Measurements from ENCODE around the gene PIP4K2A.

DNA sequence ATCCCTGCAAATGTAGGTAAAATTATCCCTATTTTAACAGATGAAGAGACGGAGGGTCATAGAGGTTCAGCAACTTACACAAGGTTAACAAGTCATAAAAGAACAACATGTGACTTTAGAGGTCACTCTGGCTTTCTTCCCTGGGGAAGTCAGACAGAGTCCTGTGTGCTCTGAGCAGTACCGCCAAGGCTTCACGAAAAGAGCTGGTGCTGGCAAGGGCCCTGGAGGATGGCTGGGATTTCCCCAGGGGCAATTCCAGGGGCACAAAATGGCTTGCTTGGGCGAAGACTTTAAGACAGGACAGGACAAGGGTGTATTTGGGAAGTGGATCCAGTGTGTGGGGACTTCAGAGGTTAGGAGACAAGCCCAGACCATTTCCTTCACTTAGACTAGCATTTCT, 144.1 kb downstream of the PIP4K2A start:
- TF ChIP-seq ZNF274 (IDR thresholded peaks at IDR 0.05; ENCODE audit: borderline replicate concordance, extremely low read depth, low read length) (no peak), RAD21 (IDR thresholded peaks at IDR 0.05 in 1 of 2, conservative IDR thresholded peaks at IDR 0.05 in 1 of 2; ENCODE audit: low read depth in 2 of 2, low read length in 2 of 2) (no peak), POLR2A (IDR thresholded peaks at IDR 0.05; ENCODE audit: control extremely low read depth in 1 of 2, low read depth in 2 of 2, low read length in 2 of 2) (no peak), NRF1 (IDR thresholded peaks at IDR 0.05; ENCODE audit: low read depth, low read length) (no peak), TCF12 (IDR thresholded peaks at IDR 0.05; ENCODE audit: low read depth, low read length) (no peak), TBP (IDR thresholded peaks at IDR 0.05; ENCODE audit: low read depth, low read length) (no peak), CEBPB (IDR thresholded peaks at IDR 0.05; ENCODE audit: low read depth, low read length) (no peak), BRCA1 (IDR thresholded peaks at IDR 0.05; ENCODE audit: low read depth, low read length) (no peak), CTCF (IDR thresholded peaks at IDR 0.05; ENCODE audit: control extremely low read depth in 1 of 3, insufficient read depth in 1 of 3, low read depth in 1 of 3, low read length in 3 of 3) (no peak), POLR2AphosphoS5 (IDR thresholded peaks at IDR 0.05; ENCODE audit: low read depth, low read length) (no peak)

Measured in H1 (cell line).